BJ (cell line): Measurements from ENCODE around the gene ETF1. TPM values are rescaled to one million over a fixed set of nuclear protein-coding genes. Genes with fewer than 3 reads are reported as not detected.

ENCODE experiments used
- CTCF ChIA-PET: fragments of 350-600 bp; formaldehyde crosslinking; extraction: SDS; loops from one replicate; lab custom pipeline; 2021; ENCODE audit warnings: antibody characterized with exemption, inconsistent platforms; lab: Yijun Ruan, JAX
- POLR2A ChIA-PET: fragments of 300-600 bp; sonication (Branson Sonifier 250); formaldehyde crosslinking; extraction: SDS; loops from one replicate; lab custom pipeline; 2021; ENCODE audit warnings: antibody characterized with exemption; lab: Charles Lee
- DNase-seq: peaks from one replicate; pipeline ENCODE4 v3.0.0-alpha.2; 2011; ENCODE audit warnings: low read depth
- H3K27me3 ChIP-seq: 2 replicates; pipeline ENCODE4 v1.6.0; 2011; ENCODE audit warnings: low read length; ENCODE audit not compliant: control insufficient read depth, insufficient read depth
- H3K36me3 ChIP-seq: 2 replicates; pipeline ENCODE4 v1.5.1; 2011; ENCODE audit warnings: low read length; ENCODE audit not compliant: control insufficient read depth, insufficient read depth
- H3K4me3 ChIP-seq: 2 replicates; pipeline ENCODE4 v1.5.1; 2011; ENCODE audit warnings: low read depth, mild to moderate bottlenecking, control low read depth, low read length
- CTCF ChIP-seq: IDR thresholded peaks from 2 replicates; pipeline ENCODE4 v1.5.1; 2011; ENCODE audit warnings: low read depth, mild to moderate bottlenecking, control low read depth, inconsistent platforms, low read length, moderate library complexity; ENCODE audit not compliant: insufficient read depth
- polyA plus RNA-seq: library from polyadenylated mRNA; depleted of rRNA; stranded (reverse); fragments of >200 nt; gene quantifications from 2 replicates; pipeline ENCODE4 v1.2.3, GENCODE V29; 2011

ETF1 gene
- polyA plus RNA-seq, 1 experiment: 52.4 TPM

GRCh38 chr5:138471052-138471361 is 72.0 kb downstream of the ETF1 start:
- POLR2A ChIA-PET: no interaction called here
- H3K4me3 ChIP-seq: no peak overlapping the region
- no peaks in the 10 kb centered on the region for H3K27me3 ChIP-seq
- CTCF ChIA-PET: no interaction called here
- H3K36me3 ChIP-seq: peaks cover 8% of the 10 kb centered on the region
- no peak for TF ChIP-seq CTCF
- no peak for DNase-seq

- H3K27me3 ChIP-seq: no peaks in the 10 kb centered on the region
- POLR2A ChIA-PET: no interaction called here
- H3K36me3 ChIP-seq: peaks cover 8% of the 10 kb centered on the region
- CTCF ChIA-PET: no interaction called here
- no peak for DNase-seq
- no peak overlapping the region for H3K4me3 ChIP-seq
- no peak for TF ChIP-seq CTCF
Measured at GRCh38 chr5:138470322-138471051, 72.5 kb downstream of the ETF1 start.

- TF ChIP-seq CTCF: no peak
- no peaks in the 10 kb centered on the region for H3K27me3 ChIP-seq
- POLR2A ChIA-PET: interaction anchor here (1.0 kb wide), 1 partner anchor 74 kb away, joined by 3 read pairs; the partner anchor contains the start of gene ETF1
- H3K36me3 ChIP-seq: peaks cover 8% of the 10 kb centered on the region
- CTCF ChIA-PET: no interaction called here
- no peak for DNase-seq
- no peak overlapping the region for H3K4me3 ChIP-seq
Measured at GRCh38 chr5:138469540-138470321, 73.3 kb downstream of the ETF1 start.

- POLR2A ChIA-PET: interaction anchor here (1.0 kb wide), 1 partner anchor 74 kb away, joined by 3 read pairs; the partner anchor contains the start of gene ETF1
- DNase-seq: no peak
- TF ChIP-seq CTCF: no peak
- no peak overlapping the region for H3K4me3 ChIP-seq
- CTCF ChIA-PET: no interaction called here
- H3K36me3 ChIP-seq: peaks cover 8% of the 10 kb centered on the region
- H3K27me3 ChIP-seq: no peaks in the 10 kb centered on the region
Measured at GRCh38 chr5:138468966-138469539, 74.0 kb downstream of the ETF1 start.
